Renal cortex interstitium (tissue), 11 donors: ENCODE data around the gene NCSTN. TPM values are rescaled to one million over a fixed set of nuclear protein-coding genes. Genes with fewer than 3 reads are reported as not detected.

ENCODE experiments used
- DNase-seq, 11 donors: peaks; one replicate each; pipeline ENCODE4 v3.0.0-alpha.2; 2013; ENCODE audit warnings: low read depth in 9 of 11, low spot score in 4 of 11; ENCODE audit errors: extremely low read depth in 1 of 11
- polyA plus RNA-seq, 3 donors: library from polyadenylated mRNA; unstranded; fragments of 120-200 nt; gene quantifications; one replicate each; pipeline ENCODE4 v1.2.1, GENCODE V29; 2013; ENCODE audit not compliant: insufficient read length in 3 of 3

The NCSTN gene
- polyA plus RNA-seq, 3 donors = 150 to 170 (median 150) TPM

DNA sequence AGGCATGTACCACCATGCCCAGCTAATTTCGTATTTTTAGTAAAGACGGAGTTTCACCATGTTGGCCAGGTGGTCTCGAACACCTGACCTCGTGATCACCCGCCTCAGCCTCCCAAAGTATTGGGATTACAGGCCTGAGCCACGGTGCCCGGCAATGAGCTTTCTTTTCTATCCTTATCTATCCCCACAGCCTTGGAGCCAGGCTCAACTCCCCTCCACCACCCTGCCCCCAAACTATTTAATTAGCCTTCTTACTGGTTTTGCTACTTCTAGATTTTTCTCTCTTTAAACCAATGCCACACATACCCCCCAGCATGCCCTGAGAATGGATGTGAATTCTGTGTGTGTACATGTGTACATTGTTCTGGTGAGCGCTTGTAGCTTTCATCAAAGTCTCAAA, 51.5 kb downstream of the NCSTN start:
- no peak for DNase-seq

DNA sequence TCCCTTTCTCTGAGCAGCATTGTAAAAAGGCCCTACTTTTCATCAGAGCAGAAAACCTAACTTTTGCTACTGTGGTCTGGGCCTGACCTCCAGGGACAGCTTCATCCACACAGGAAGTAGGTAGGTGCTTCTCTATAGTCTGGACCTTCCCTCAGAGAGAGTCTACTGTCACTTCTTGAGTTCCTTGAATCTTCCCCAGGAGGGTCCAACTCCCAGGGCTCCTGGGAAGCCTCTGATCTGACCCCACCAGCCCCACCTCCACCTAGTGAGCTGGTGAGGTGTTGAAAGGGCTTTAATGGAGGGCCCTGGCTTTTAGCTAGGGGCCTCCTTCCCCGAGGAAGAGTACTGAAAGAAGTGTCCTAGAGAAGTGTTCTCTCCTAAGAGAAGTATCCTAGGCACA, 54.5 kb downstream of the NCSTN start:
- DNase-seq = no peak

DNA sequence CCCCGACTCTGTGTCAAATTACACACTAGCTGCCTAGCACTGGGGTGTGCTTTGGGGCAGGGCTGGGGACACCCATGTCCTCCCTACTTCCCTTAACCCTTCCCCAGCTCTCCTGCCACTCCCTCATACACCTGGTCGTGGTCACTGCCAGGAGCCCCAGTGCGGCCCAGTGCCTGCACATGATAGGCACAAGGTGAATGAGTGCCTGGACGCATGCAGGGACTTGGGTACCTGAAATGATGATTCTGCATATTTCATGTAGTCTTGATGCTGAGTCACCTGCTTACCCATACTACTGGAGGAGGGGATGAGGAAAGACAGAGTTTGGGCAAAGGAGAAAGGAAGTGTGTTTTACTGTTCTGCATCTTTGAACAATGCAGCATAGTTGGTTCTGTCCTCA, 55.6 kb downstream of the NCSTN start:
- DNase-seq = no peak

DNA sequence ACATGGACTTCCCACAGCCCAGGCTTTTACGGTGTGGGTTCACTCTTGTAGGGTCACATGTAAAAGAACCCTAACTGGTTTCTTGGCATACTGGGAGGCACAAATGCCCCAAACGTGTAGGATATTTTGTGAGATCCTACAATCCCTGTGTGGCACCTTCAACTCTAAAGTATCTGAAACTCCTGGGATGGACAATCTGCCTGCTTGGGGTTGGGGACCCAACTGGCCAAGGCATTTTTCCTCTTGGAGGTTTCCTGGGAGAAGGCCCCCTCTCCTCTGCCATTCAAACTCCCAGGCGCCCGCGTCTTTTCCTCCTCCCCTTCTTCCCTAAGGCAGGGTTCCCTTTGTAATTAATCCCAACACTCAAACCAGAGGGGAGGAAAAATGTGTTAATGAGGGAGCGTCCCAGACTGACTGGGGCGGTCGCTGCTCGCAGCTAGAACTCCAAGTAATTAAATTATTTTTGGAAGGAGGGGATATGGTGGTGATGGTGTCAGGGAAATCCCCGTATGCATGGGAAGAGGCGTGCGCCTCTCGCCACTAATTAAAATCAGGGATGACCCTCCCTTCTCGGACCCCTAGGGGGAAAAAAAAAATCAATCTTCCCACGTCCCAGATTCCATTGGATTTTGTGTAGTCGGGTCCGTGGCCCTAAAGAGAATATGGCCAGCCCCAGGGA, 56.5 kb downstream of the NCSTN start:
- peak in 1 of 11 donors; percentile 41 for DNase-seq

DNA sequence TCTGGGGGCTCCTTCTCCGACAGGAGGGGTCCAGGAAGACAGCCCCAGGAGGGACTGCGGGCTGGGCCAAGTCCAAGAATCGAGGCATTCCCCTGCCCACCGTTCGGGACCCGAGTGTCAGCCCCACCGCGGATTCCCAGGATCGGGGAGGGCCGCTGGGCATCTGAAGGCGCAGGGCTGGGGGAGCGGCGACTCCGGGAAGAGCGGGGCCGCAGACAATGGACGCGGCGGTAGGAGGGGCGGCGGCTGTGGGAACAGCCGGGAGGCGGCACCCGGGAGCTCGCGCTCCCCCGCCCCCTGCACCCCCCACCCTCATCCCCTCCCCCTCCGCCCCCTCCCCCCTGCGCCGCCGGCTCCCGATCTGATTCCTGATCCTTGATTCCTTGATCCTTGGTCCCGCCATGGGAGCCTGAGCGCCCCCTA, 57.1 kb downstream of the NCSTN start, which contains the start of gene VANGL2:
Gene VANGL2, plus strand, starts transcription at position 342 of the 423 bp plus-strand sequence. CDS start 15,274 bp downstream, outside the sequence.
- peak; percentile 49 to 86 (median 79) for DNase-seq

DNA sequence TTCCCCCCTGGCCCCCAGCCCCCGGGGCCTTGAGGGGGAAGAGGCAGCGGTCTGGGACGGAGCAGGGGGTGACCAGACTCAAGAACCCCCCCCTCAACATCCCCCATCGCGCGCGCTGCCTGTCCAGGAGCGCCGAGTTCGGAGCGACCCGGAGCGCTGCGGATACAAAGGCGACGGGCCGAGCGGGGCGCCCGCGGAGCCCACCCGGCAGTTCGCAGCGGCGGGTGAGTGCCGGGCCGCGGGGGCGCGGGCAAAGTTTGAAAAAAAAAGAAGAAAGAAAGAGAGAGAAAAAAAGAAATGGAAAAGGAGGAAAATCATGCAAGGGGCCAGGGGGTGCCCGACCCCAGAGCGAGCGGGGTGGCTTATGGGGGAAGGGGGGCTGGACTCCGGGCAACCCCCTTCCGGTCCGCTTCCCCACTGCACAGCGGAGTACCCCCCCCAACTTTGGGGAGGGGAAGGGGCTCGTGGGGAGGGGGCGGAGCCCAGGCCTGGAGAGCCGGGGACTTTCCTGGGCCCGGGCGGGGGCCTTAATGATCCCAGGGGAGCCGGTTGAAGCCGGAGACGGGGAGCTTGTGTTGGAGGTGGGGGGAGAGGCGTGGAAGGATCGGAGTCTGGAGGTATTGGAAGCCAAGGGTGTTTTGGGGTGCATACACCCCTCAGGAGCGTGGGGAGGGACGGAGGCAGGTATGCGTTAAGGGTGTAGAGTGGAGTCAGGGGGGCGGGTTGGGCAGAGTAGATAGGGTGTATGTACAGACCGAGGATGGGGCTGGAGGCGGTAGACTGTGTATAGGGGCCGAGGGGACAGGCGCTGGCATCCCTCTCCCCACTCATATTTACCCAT, 57.7 kb downstream of the NCSTN start:
- peak in 3 of 11 donors; percentile 48 to 53 (median 52) for DNase-seq

DNA sequence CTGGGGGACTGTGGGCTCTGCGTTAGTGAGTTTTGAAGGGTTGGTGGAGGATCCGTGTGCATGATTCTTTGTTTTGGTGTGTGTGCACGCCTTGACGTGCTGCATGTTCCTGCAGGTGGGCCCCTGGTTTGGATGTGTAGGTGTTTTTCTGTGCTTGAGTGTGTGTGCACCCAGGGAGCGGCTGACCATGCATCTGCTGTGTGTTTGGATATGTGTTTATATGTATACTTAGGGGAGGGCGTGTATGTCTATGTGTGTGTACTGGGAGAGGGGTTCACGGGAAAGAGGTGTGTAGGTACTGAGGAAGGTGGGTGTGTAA, 58.3 kb downstream of the NCSTN start:
- DNase-seq = no peak

DNA sequence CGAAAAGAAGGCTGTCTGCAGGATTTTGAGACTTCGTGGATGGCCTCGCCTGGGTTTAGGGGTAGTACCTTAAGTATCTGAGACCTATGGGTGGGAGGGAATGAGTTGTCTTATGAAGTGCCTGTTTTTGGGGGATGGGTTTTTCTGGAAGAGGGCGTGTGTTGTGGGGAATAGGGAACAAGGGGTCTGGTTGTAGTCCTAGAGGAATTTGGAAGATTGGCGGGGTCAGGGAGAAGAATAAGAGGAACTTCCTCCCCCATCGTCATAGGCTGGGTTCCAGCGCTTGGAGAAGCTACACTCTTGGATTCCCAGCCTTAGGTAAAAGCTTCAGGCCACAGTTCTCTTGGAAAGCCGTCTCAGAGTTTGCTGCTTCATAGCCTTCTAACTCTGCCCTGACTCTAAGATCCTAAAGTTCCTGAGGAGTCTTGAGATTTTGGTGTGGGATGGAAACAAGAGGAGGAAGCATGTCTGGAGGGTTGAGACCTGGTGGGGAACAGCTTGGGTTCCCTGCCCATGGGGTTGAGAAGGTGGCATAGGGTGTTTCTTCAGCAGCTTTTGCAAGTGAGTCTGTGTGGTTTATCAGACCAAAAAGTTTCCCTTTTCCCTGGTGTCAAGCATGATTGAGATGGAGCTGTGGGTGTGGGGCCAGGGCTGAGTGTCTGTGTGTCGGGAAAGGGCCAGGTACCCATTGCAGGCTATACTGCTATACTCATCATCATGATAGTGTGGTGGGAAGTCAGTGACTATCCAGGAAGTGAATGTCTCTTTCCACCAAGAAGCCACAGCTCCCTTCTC, 59.0 kb downstream of the NCSTN start:
- DNase-seq = no peak

DNA sequence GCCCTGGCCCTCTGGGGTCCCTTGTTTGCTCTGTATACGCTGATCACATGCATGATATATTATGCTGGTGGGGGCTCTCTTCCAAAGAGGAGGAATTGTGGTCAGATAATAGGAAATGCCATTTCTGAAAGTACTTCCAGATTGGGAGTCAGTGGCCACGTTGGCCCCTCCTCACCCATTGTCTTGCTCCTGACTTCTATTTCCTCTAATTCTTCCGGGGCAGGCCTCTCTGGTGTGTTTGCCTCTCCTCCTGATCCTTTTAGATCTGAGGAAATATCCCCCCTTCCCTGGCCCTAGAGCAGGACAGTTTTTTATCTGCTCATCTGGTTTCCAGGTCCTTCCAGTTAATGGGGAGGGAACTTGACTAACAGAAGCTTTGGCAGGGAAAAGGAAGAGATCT, 60.1 kb downstream of the NCSTN start:
- DNase-seq = no peak

DNA sequence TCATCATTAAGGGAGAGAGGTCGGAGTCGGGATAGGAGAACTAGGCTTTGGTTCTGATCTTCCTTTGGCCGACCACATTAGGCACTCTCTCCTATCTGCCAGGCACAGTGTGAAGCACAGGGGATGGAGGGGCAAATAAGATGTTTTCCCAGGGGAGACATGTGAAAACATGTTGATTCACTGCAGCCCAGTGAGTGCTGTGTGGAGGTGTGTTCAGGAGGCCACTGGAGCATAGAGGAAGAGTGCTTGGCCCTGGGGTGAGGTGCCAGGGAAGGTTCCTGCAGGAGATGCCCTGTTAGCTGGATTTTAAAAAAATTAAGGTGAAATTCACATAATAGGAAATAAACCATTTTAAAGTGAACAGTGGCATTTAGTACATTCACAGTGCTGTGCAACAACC, 60.9 kb downstream of the NCSTN start:
- no peak for DNase-seq

DNA sequence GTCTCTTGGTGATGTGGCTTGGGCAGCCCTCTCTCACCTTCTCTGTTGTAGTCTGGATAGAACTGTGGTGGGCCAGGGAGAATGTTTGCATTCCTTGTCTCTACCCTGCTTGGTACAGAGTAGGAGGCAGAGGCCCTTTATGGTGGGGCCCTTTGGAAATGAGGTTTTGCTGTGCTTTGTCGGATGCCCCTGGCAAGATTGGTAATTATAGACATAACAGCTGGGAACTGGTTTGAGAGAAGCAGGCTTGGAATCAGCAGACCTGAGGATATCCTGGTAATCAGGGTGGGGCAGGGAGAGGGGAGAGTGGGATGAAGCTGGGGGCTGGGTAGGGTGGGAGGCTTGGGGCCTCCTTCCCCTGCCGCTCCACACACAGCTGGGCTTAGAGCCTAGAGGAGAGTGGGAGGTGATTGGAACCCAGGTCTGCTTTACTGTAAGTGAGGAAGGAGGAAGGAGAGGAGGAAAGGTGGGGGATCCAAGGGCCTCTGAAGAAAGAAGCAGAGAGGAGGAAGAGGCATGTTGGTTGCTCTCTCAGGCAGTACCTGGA, 62.2 kb downstream of the NCSTN start:
- no peak for DNase-seq

DNA sequence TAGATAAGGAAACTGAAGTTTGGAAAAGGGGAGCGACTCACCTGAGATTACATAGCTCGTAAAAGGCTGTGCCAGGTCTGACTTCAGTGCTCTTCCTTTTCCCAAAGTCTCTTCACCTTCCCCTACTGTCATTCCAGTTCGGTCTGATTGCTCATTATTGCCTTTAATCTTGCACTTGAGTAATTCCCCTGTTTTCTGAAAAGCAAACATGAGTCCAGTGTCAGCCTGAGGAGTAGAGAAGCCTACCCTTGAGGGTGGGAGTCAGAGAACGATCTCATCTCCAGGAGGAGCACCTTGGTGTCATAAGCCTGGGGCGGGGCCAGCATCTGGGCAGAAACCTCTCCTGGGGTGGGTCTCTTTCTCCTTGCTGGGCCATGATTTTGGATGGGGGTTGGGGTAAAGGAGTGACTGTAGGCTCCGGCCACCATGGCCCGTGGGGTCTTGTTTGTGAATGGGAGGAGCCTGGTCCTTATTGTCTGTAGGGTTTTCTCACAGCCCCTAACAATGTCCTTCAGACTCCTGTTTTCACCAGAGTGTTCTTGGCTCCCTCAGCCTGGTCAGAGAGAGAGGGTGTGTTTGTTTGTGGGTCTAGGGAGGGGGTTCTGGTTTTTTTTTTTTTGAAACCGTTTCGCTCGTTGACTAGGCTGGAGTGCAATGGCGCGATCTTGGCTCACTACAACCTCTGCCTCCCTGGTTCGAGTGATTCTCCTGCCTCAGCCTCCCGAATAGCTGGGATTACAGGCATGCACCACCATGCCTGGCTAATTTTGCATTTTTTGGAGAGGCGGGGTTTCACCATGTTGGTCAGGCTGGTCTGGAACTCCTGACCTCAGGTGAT, 63.2 kb downstream of the NCSTN start:
- DNase-seq = no peak

DNA sequence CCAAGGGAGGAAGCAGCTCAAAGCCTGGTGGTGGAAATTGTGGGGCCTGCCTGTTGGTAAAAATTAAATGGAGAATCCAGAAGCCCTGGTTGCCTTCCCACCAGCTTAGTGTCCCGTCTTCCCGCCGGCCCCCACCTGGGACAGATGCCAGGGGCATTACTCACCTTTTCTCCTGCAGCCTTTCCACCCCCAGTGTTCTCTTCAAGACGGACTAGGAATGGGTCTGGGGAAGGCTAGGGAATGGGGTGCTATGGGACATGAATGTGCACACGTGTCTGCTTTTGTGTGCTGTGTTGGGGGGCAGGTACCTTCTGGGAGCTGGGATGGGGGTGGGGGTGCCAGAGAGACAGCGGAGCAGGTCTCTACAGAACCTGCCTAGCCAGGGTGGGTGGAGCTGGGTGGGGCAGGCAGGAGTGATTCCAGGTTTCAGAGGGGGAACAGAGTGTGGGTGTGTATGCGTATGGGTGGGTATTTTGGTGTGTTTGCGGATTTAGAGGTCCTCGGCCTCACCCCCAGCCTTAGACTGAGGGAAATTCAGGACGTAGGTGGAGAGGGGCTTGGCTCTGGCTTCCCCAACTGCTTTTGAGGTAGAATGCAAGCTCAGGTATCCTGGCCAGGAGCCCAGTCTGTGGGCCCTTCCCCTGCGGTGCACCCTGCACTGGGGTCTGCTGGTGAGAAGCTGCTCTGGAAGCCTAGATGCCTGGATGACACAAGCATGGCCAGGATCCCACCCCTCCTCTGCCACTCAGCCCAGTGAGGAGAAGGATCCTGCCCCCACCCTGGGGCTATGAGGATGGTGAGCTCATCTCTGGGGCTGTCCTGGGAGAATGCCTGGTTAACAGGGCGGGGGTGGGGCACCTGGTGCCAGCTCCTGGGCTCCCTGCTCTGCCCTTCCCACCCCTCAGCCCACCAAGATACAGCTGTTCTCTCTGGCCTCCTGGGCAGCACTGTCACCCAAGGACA, 64.9 kb downstream of the NCSTN start:
- DNase-seq = no peak

Other genes starting within 250 kb of the NCSTN start
- 10 to 100 TPM; 26.0 to 40.5 (median 37.1) TPM for gene IGSF8, start 244.8 kb upstream of the NCSTN start, polyA plus RNA-seq
- gene ATP1A2, start 227.6 kb upstream of the NCSTN start, polyA plus RNA-seq = 1 to 10 TPM; 4.2 to 4.9 (median 4.7) TPM
- under 1 TPM; 0.11 to 0.32 (median 0.12) TPM for gene ATP1A4, start 191.8 kb upstream of the NCSTN start, polyA plus RNA-seq
- under 1 TPM; 0.20 to 0.65 (median 0.33) TPM for gene CASQ1, start 152.8 kb upstream of the NCSTN start, polyA plus RNA-seq
- gene PEA15, start 138.0 kb upstream of the NCSTN start, polyA plus RNA-seq = 100 to 1,000 TPM in 1 of 3 donors, 10 to 100 TPM in 2; 86.8 to 117 (median 99.7) TPM
- gene DCAF8, start 80.8 kb upstream of the NCSTN start, polyA plus RNA-seq = 100 to 1,000 TPM; 200 to 285 (median 205) TPM
- gene PEX19, start 58.2 kb upstream of the NCSTN start, polyA plus RNA-seq = 10 to 100 TPM; 79.0 to 88.5 (median 80.8) TPM
- 100 to 1,000 TPM; 157 to 174 (median 165) TPM for gene COPA, start 133 bp upstream of the NCSTN start, polyA plus RNA-seq
- gene NHLH1, start 23.7 kb downstream of the NCSTN start, polyA plus RNA-seq = under 1 TPM; 0.09 to 0.24 (median 0.12) TPM
- gene VANGL2, start 57.2 kb downstream of the NCSTN start, polyA plus RNA-seq = 10 to 100 TPM; 31.7 to 35.3 (median 35.0) TPM
- gene SLAMF6, start 179.9 kb downstream of the NCSTN start, polyA plus RNA-seq = under 1 TPM; 0.04 to 0.11 (median 0.11) TPM
- 1 to 10 TPM in 2 of 3 donors, under 1 TPM in 1; 0.85 to 1.3 (median 1.2) TPM for gene CD84, start 236.1 kb downstream of the NCSTN start, polyA plus RNA-seq